HepG2 (cell line): Measurements from ENCODE around the gene KLHL17. TPM values are rescaled to one million over a fixed set of nuclear protein-coding genes. Genes with fewer than 3 reads are reported as not detected.

Experiments
- ATAC-seq: fragments of 200-7000 bp; cut with Tn5 transposase; 3 replicates; pipeline ENCODE4 v1.9.1; 2020; ENCODE audit warnings: mild to moderate bottlenecking, moderate library complexity
- BruUV-seq: library from RNA; stranded (reverse); fragments of 400-500 nt; replicated peaks from 2 replicates; lab custom pipeline; 2021; lab: Mats Ljungman, UMichigan
- CTCF ChIA-PET: fragments of 300-600 bp; formaldehyde crosslinking; extraction: SDS; loops from one replicate; lab custom pipeline; 2021; ENCODE audit warnings: low total read pairs, inconsistent platforms, low intra/inter-chr PET ratio; lab: Yijun Ruan, JAX
- POLR2A ChIA-PET: fragments of 350-600 bp; sonication (Branson Sonifier 250); formaldehyde crosslinking; loops from one replicate; lab custom pipeline; 2020; ENCODE audit warnings: antibody characterized with exemption, inconsistent platforms; lab: Yijun Ruan, JAX
- DNase-seq: peaks from one replicate; pipeline ENCODE4 v3.0.0-alpha.2; 2015; ENCODE audit warnings: low spot score
- FAIRE-seq: peaks from 3 replicates; lab custom pipeline; 2011; peaks lifted over from hg19 to GRCh38; lab: Jason Lieb, UNC
- H2AFZ ChIP-seq: one replicate; pipeline ENCODE4 v1.6.1; 2011; ENCODE audit warnings: low read length, inconsistent platforms
- H3K27ac ChIP-seq: fragments of 300-600 bp; 3 replicates; pipeline ENCODE4 v1.8.0; 2011; ENCODE audit warnings: mixed run types, mild to moderate bottlenecking, mixed read lengths, low read length, inconsistent platforms; ENCODE audit not compliant: insufficient read depth; ENCODE audit errors: extremely low read length
- H3K27me3 ChIP-seq, 2 experiments: fragments of 200-600 bp in 1 of 2; 2 replicates in 1 of 2; 3 replicates in 1 of 2; pipeline versions ENCODE4 v1.6.0 to v1.8.0; 2011; ENCODE audit warnings: low read length in 2 of 2, mild to moderate bottlenecking in 2 of 2, moderate library complexity in 2 of 2, inconsistent platforms in 1 of 2; ENCODE audit not compliant: insufficient read depth in 2 of 2, control insufficient read depth in 1 of 2
- H3K36me3 ChIP-seq, 2 experiments: fragments of 200-600 bp in 1 of 2; replicated peaks in 1 of 2; 2 replicates in 1 of 2; 3 replicates in 1 of 2; pipeline versions ENCODE4 v1.5.1 to v1.8.0; 2011; ENCODE audit warnings: low read length in 2 of 2, inconsistent platforms in 1 of 2; ENCODE audit not compliant: insufficient read depth in 2 of 2, control insufficient read depth in 1 of 2
- H3K4me1 ChIP-seq: 2 replicates; pipeline ENCODE4 v1.5.1; 2012; ENCODE audit warnings: low read length, inconsistent platforms; ENCODE audit not compliant: insufficient read depth
- H3K4me2 ChIP-seq: 2 replicates; pipeline ENCODE4 v1.6.0; 2011; ENCODE audit warnings: low read depth, low read length, inconsistent platforms
- H3K4me3 ChIP-seq, 3 experiments: fragments of 200-600 bp in 1 of 3; sonication (generic), shearing (Covaris generic) in 1 of 3; replicated peaks in 1 of 3; 2 replicates each; pipeline ENCODE4 v1.5.1; 2011 to 2016; ENCODE audit warnings: low read length in 3 of 3, inconsistent platforms in 2 of 3, low read depth in 2 of 3, mild to moderate bottlenecking in 2 of 3, control low read depth in 1 of 3, mixed read lengths in 1 of 3; ENCODE audit not compliant: insufficient read depth in 1 of 3
- H3K79me2 ChIP-seq: one replicate; pipeline ENCODE4 v1.6.1; 2011; ENCODE audit warnings: low read length, inconsistent platforms; ENCODE audit not compliant: insufficient read depth
- H3K9ac ChIP-seq: 2 replicates; pipeline ENCODE4 v1.6.0; 2011; ENCODE audit warnings: mild to moderate bottlenecking, low read depth, low read length, inconsistent platforms; ENCODE audit not compliant: insufficient read depth
- H3K9me3 ChIP-seq: 2 replicates; pipeline ENCODE4 v1.5.1; 2012; ENCODE audit warnings: mild to moderate bottlenecking, low read length
- H4K20me1 ChIP-seq: 2 replicates; pipeline ENCODE4 v1.6.0; 2011; ENCODE audit warnings: inconsistent platforms, mild to moderate bottlenecking, low read length, moderate library complexity; ENCODE audit not compliant: insufficient read depth
- ATF1 ChIP-seq: IDR thresholded peaks from 2 replicates; pipeline ENCODE4 v1.6.1; 2016; ENCODE audit warnings: mild to moderate bottlenecking, control low read depth
- BORCS8-MEF2B ChIP-seq: sonication (generic); formaldehyde crosslinking; IDR thresholded peaks from 2 replicates; pipeline ENCODE4 v1.8.0; 2022; ENCODE audit warnings: mild to moderate bottlenecking, missing genetic modification reagents
- CCAR2 ChIP-seq: fragments of 200-400 bp; formaldehyde crosslinking; optimal IDR thresholded peaks from 2 replicates; pipeline ENCODE3; 2018; ENCODE audit warnings: low read depth, mild to moderate bottlenecking, low read length, moderate library complexity
- MIER2 ChIP-seq: IDR thresholded peaks from 2 replicates; pipeline ENCODE4 v1.6.1; 2016; ENCODE audit warnings: missing biosample characterization, missing genetic modification reagents
- MLX ChIP-seq: IDR thresholded peaks from 2 replicates; pipeline ENCODE4 v1.6.1; 2016
- NFYC ChIP-seq: IDR thresholded peaks from 2 replicates; pipeline ENCODE4 v1.6.1; 2016; ENCODE audit warnings: missing genetic modification reagents, missing compliant biosample characterization
- NR1H2 ChIP-seq: sonication (generic); formaldehyde crosslinking; IDR thresholded peaks from 2 replicates; pipeline ENCODE4 v1.8.1; 2022; ENCODE audit warnings: low read depth, missing genetic modification reagents, borderline replicate concordance
- NR2F2 ChIP-seq: IDR thresholded peaks from 2 replicates; pipeline ENCODE4 v1.6.1; 2012; ENCODE audit warnings: low read depth, inconsistent platforms, borderline replicate concordance
- POLR2G ChIP-seq: fragments of 200-400 bp; formaldehyde crosslinking; IDR thresholded peaks from 2 replicates; pipeline ENCODE4 v1.6.1; 2018; ENCODE audit warnings: mild to moderate bottlenecking, low read depth, low read length, moderate library complexity
- SALL1 ChIP-seq: sonication (generic); formaldehyde crosslinking; IDR thresholded peaks from 2 replicates; pipeline ENCODE4 v1.8.0; 2022; ENCODE audit warnings: mild to moderate bottlenecking, missing genetic modification reagents
- ZNF224 ChIP-seq: sonication (generic); formaldehyde crosslinking; IDR thresholded peaks from 2 replicates; pipeline ENCODE4 v1.5.0; 2020; ENCODE audit warnings: mild to moderate bottlenecking, missing genetic modification reagents
- ZNF274 ChIP-seq: sonication (generic); formaldehyde crosslinking; IDR thresholded peaks from 2 replicates; pipeline ENCODE4 v1.5.1; 2020; ENCODE audit warnings: mild to moderate bottlenecking, missing genetic modification reagents
- ZNF709 ChIP-seq: sonication (generic); formaldehyde crosslinking; IDR thresholded peaks from 2 replicates; pipeline ENCODE4 v1.5.0; 2020; ENCODE audit warnings: mild to moderate bottlenecking, missing genetic modification reagents
- ZNF766 ChIP-seq: sonication (generic); formaldehyde crosslinking; IDR thresholded peaks from 2 replicates; pipeline ENCODE4 v1.5.0; 2020; ENCODE audit warnings: missing genetic modification reagents, borderline replicate concordance
- WGBS: methylation state at CpG from one replicate; pipeline ENCODE4 v1.1.6; 2017; ENCODE audit warnings: low lambda C conversion rate; 5-methylcytosine and 5-hydroxymethylcytosine counted together
- in situ Hi-C: cut with HindIII; loops from 2 replicates; pipeline ENCODE4 v1.10.0; 2017; ENCODE audit warnings: low pct_unique_long_range_greater_than_20kb; ENCODE audit not compliant: extremely low pct_ligation_motif_present
- intact Hi-C: fragments of 100-400 bp; cut with micrococcal nuclease; formaldehyde crosslinking; loops from one replicate; pipeline ENCODE4 v1.10.0; 2022; ENCODE audit not compliant: unreplicated experiment
- polyA plus RNA-seq, 8 experiments: library from polyadenylated mRNA; depleted of rRNA in 3 of 8; stranded (reverse) in 7 of 8; unstranded in 1 of 8; fragments of >200 nt; fragmentation: Illumina TruSeq in 4 of 8; extraction: Trizol in 4 of 8; gene quantifications; 2 replicates each; pipeline versions ENCODE4 v1.2.1 to v1.2.3, GENCODE V29; 2011 to 2016; ENCODE audit warnings: low read depth in 4 of 8, missing spikeins in 1 of 8, mixed read lengths in 1 of 8; ENCODE audit not compliant: insufficient read depth in 1 of 8
- total RNA-seq, 5 experiments: library from RNA; depleted of rRNA; stranded (reverse); fragments of >200 nt; fragmentation: Illumina TruSeq; extraction: Trizol; gene quantifications; 2 replicates each; pipeline ENCODE4 v1.2.3, GENCODE V29; 2016; ENCODE audit warnings: low read depth in 1 of 5
- TF ChIP-seq, protein P1 (sequence below): sonication (generic); formaldehyde crosslinking; IDR thresholded peaks from 2 replicates; pipeline ENCODE4 v1.8.0; 2022; ENCODE audit warnings: missing genetic modification reagents, mild to moderate bottlenecking, inconsistent platforms, borderline replicate concordance
- TF ChIP-seq, protein P2 (sequence below): sonication (generic); formaldehyde crosslinking; IDR thresholded peaks from 2 replicates; pipeline ENCODE4 v1.4.0; 2020; ENCODE audit warnings: mild to moderate bottlenecking, missing genetic modification reagents, borderline replicate concordance
- TF ChIP-seq, protein P3 (sequence below): sonication (generic); formaldehyde crosslinking; IDR thresholded peaks from 2 replicates; pipeline ENCODE4 v1.8.0; 2022; ENCODE audit warnings: low read depth, missing genetic modification reagents

The KLHL17 gene
- total and polyA plus RNA-seq, 2 of the 13 experiments (the other 11 are each of a cell fraction or from before 2014, with no cell fraction given): 9.3 to 24.7 TPM

GRCh38 chr1:980602-981395 lies 20.4 kb downstream of the KLHL17 start (continued):
- TF ChIP-seq POLR2G: no peak
- TF ChIP-seq BORCS8-MEF2B (CRISPR knock-in tag): no peak

- Histone ChIP-seq H2AFZ (no peak overlapping the region), H3K36me3 (no peaks in the 10 kb centered on the region), H3K4me1 (peaks cover 45% of the 10 kb centered on the region), H3K4me3 (peak overlapping the region in 1 of 3 experiments; percentile 70; a peak in 1 of 6 replicates), H4K20me1 (no peaks in the 10 kb centered on the region), H3K9me3 (no peaks in the 10 kb centered on the region), H3K27me3 (peaks cover 22 to 58% of the 10 kb centered on the region in 2 experiments), H3K27ac (no peak overlapping the region), H3K79me2 (no peaks in the 10 kb centered on the region), H3K9ac (peak overlapping the region; percentile 15; the same call in 1 of the 2 replicates), H3K4me2 (peak overlapping the region; percentile 74)
- in situ Hi-C loops: no loop called here
- no peak for FAIRE-seq
- WGBS: 13% methylated on average over 3 of the region's 21 CpGs
- intact Hi-C loops: no loop called here
- CTCF ChIA-PET: no interaction called here
- no TSS peak for BruUV-seq
- no peak for DNase-seq
- POLR2A ChIA-PET: interaction anchor here (1.0 to 1.9 kb wide), 2 partner anchors 15 to 18 kb away, joined by 3 to 4 read pairs; partner anchors contain the start of genes HES4 and PLEKHN1
- peak; percentile 9 for ATAC-seq
- peak; percentile 79; the same call in 1 of the 2 replicates for TF ChIP-seq ZNF274 (CRISPR knock-in tag)
- TF ChIP-seq ZNF709 (CRISPR knock-in tag): no peak
- no peak for TF ChIP-seq NR1H2 (CRISPR knock-in tag)
- no peak for TF ChIP-seq MIER2 (CRISPR knock-in tag)
- TF ChIP-seq ZNF224: 0 out of 2 replicates have a peak, but pooled peaks have one; percentile 20
- TF ChIP-seq, protein P1, sequence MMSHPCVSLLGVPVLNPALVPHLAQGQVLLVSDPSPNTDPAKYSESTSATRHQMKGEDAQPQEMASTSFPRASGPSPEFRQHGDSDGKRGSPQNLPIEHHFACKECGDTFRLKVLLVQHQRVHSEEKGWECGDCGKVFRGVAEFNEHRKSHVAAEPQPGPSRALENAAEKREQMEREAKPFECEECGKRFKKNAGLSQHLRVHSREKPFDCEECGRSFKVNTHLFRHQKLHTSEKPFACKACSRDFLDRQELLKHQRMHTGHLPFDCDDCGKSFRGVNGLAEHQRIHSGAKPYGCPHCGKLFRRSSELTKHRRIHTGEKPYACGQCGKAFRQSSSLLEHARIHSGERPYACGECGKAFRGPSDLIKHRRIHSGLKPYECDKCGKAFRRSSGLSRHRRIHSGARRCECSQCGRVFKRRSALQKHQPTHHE (CRISPR knock-in tag): no peak
- TF ChIP-seq, protein P2, sequence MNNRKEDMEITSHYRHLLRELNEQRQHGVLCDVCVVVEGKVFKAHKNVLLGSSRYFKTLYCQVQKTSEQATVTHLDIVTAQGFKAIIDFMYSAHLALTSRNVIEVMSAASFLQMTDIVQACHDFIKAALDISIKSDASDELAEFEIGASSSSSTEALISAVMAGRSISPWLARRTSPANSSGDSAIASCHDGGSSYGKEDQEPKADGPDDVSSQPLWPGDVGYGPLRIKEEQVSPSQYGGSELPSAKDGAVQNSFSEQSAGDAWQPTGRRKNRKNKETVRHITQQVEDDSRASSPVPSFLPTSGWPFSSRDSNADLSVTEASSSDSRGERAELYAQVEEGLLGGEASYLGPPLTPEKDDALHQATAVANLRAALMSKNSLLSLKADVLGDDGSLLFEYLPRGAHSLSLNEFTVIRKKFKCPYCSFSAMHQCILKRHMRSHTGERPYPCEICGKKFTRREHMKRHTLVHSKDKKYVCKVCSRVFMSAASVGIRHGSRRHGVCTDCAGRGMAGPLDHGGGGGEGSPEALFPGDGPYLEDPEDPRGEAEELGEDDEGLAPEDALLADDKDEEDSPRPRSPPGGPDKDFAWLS (CRISPR knock-in tag): no peak
- no peak for TF ChIP-seq CCAR2
- TF ChIP-seq ATF1 (CRISPR knock-in tag): no peak
- TF ChIP-seq, protein P3, sequence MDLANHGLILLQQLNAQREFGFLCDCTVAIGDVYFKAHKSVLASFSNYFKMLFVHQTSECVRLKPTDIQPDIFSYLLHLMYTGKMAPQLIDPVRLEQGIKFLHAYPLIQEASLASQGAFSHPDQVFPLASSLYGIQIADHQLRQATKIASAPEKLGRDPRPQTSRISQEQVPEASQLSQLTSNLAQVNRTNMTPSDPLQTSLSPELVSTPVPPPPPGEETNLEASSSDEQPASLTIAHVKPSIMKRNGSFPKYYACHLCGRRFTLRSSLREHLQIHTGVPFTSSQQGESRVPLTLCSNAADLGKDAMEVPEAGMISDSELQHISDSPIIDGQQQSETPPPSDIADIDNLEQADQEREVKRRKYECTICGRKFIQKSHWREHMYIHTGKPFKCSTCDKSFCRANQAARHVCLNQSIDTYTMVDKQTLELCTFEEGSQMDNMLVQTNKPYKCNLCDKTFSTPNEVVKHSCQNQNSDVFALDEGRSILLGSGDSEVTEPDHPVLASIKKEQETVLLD (CRISPR knock-in tag): 0 out of 2 replicates have a peak, but pooled peaks have one; percentile 2
- TF ChIP-seq ZNF766: no peak
- no peak for TF ChIP-seq MLX (CRISPR knock-in tag)
- no peak for TF ChIP-seq NR2F2
- TF ChIP-seq SALL1 (CRISPR knock-in tag): no peak
- TF ChIP-seq NFYC (CRISPR knock-in tag): no peak
Observed at GRCh38 chr1:981491-981954, 21.1 kb downstream of the KLHL17 start.
